SK-N-SH treated with all-trans-retinoic acid at 6 μM for 48 hours (cell line): Measurements from ENCODE around the gene OR2H1.

Source experiments
- ARNTL ChIP-seq: fragments of 450-650 bp; formaldehyde crosslinking; IDR thresholded peaks from 2 replicates; pipeline ENCODE4 v1.5.0; 2020; ENCODE audit warnings: low read depth, mild to moderate bottlenecking, moderate library complexity, borderline replicate concordance
- ZFP30 ChIP-seq: fragments of 450-650 bp; formaldehyde crosslinking; IDR thresholded peaks from 2 replicates; pipeline ENCODE4 v1.5.0; 2022; ENCODE audit warnings: mild to moderate bottlenecking, moderate library complexity
- TF ChIP-seq, protein P1 (sequence below): fragments of 250-450 bp; sonication (Bioruptor Pico); IDR thresholded peaks from 2 replicates; pipeline ENCODE4 v1.8.0; 2020; ENCODE audit warnings: mild to moderate bottlenecking, moderate library complexity, borderline replicate concordance
- TF ChIP-seq, protein P2 (sequence below): fragments of 250-450 bp; sonication (Bioruptor Pico); IDR thresholded peaks from 2 replicates; pipeline ENCODE4 v1.8.0; 2021; ENCODE audit warnings: low read depth, mild to moderate bottlenecking, moderate library complexity, borderline replicate concordance
- TF ChIP-seq, protein P3 (sequence below): fragments of 250-450 bp; sonication (Bioruptor Pico); IDR thresholded peaks from 2 replicates; pipeline ENCODE4 v1.5.0; 2020; ENCODE audit warnings: mild to moderate bottlenecking, moderate library complexity

DNA sequence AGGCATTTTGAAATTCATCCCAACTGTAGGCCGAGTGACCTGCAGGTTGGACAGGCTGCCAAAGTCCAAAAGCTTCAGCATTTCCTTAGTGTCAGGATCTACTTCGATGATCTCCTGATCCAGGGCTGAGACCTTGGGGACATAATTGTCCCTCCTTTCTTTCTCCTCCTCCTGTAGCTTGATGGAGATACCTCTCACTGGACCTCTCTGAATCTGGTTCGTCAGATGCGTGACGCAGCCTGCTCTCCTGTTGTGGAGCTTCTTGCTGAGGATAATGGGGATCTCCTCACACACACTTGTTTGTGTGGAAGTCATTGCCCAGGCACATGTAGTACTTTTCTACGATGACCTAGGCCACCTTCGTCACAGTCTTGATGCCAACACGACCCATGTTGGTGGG, 32.3 kb downstream of the OR2H1 start:
- TF ChIP-seq ZFP30 (CRISPR knock-in tag), result no peak
- TF ChIP-seq, protein P1, sequence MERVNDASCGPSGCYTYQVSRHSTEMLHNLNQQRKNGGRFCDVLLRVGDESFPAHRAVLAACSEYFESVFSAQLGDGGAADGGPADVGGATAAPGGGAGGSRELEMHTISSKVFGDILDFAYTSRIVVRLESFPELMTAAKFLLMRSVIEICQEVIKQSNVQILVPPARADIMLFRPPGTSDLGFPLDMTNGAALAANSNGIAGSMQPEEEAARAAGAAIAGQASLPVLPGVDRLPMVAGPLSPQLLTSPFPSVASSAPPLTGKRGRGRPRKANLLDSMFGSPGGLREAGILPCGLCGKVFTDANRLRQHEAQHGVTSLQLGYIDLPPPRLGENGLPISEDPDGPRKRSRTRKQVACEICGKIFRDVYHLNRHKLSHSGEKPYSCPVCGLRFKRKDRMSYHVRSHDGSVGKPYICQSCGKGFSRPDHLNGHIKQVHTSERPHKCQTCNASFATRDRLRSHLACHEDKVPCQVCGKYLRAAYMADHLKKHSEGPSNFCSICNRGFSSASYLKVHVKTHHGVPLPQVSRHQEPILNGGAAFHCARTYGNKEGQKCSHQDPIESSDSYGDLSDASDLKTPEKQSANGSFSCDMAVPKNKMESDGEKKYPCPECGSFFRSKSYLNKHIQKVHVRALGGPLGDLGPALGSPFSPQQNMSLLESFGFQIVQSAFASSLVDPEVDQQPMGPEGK (CRISPR knock-in tag), result no peak
- TF ChIP-seq, protein P2, sequence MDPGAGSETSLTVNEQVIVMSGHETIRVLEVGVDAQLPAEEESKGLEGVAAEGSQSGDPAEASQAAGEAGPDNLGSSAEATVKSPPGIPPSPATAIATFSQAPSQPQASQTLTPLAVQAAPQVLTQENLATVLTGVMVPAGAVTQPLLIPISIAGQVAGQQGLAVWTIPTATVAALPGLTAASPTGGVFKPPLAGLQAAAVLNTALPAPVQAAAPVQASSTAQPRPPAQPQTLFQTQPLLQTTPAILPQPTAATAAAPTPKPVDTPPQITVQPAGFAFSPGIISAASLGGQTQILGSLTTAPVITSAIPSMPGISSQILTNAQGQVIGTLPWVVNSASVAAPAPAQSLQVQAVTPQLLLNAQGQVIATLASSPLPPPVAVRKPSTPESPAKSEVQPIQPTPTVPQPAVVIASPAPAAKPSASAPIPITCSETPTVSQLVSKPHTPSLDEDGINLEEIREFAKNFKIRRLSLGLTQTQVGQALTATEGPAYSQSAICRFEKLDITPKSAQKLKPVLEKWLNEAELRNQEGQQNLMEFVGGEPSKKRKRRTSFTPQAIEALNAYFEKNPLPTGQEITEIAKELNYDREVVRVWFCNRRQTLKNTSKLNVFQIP, result no peak
- TF ChIP-seq, protein P3, sequence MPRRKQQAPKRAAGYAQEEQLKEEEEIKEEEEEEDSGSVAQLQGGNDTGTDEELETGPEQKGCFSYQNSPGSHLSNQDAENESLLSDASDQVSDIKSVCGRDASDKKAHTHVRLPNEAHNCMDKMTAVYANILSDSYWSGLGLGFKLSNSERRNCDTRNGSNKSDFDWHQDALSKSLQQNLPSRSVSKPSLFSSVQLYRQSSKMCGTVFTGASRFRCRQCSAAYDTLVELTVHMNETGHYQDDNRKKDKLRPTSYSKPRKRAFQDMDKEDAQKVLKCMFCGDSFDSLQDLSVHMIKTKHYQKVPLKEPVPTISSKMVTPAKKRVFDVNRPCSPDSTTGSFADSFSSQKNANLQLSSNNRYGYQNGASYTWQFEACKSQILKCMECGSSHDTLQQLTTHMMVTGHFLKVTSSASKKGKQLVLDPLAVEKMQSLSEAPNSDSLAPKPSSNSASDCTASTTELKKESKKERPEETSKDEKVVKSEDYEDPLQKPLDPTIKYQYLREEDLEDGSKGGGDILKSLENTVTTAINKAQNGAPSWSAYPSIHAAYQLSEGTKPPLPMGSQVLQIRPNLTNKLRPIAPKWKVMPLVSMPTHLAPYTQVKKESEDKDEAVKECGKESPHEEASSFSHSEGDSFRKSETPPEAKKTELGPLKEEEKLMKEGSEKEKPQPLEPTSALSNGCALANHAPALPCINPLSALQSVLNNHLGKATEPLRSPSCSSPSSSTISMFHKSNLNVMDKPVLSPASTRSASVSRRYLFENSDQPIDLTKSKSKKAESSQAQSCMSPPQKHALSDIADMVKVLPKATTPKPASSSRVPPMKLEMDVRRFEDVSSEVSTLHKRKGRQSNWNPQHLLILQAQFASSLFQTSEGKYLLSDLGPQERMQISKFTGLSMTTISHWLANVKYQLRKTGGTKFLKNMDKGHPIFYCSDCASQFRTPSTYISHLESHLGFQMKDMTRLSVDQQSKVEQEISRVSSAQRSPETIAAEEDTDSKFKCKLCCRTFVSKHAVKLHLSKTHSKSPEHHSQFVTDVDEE, result no peak
- no peak for TF ChIP-seq ARNTL (CRISPR knock-in tag)
